Mucosa of descending colon (tissue), 3 donors: ENCODE measurements around the gene GPA33. TPM values are rescaled to one million over a fixed set of nuclear protein-coding genes. Genes with fewer than 3 reads are reported as not detected.
A peak's percentile ranks its signal among the peaks of the same experiment; 100 is the strongest.

Experiments
- ATAC-seq: fragments of 200-7000 bp; cut with Tn5 transposase; one replicate; pipeline ENCODE4 v1.9.1; 2020; ENCODE audit warnings: mild to moderate bottlenecking, moderate library complexity
- DNase-seq, 3 donors: peaks; one replicate each; pipeline ENCODE4 v3.0.0-alpha.2; 2020
- H3K36me3 ChIP-seq: fragments of 200-600 bp; one replicate; pipeline ENCODE4 v1.8.0; 2021; ENCODE audit warnings: low read depth, mild to moderate bottlenecking
- H3K4me1 ChIP-seq: fragments of 200-600 bp; one replicate; pipeline ENCODE4 v1.8.0; 2021; ENCODE audit warnings: low read depth, mild to moderate bottlenecking
- H3K4me3 ChIP-seq: fragments of 200-600 bp; one replicate; pipeline ENCODE4 v1.8.0; 2021; ENCODE audit warnings: mild to moderate bottlenecking
- H3K9me3 ChIP-seq: fragments of 200-600 bp; one replicate; pipeline ENCODE4 v1.8.0; 2021; ENCODE audit warnings: mild to moderate bottlenecking
- CTCF ChIP-seq: fragments of 200-600 bp; IDR thresholded peaks from one replicate; pipeline ENCODE4 v1.8.0; 2022; ENCODE audit warnings: antibody characterized with exemption, mild to moderate bottlenecking
- intact Hi-C, 2 donors: fragments of 100-400 bp; cut with DNase I in 1 of 2; cut with micrococcal nuclease in 1 of 2; formaldehyde crosslinking; loops; one replicate each; pipeline versions ENCODE4 v1.11.0 to v1.11.1; 2022; cut with DNase I, micrococcal nuclease
- total RNA-seq, 3 donors: library from RNA; stranded (reverse); fragmentation: NEBNext Ultra II Directional in 2 of 3; extraction: Animal tissue kit (Norgen Biotek cat#: 25700) in 2 of 3; gene quantifications; one replicate each; pipeline versions ENCODE4 v1.2.1 to v1.2.4, GENCODE V29; 2021 to 2023
- donor health status: DM: no; HTN: no; CAD: no; lungs with moderate emphysema.
- donor health status: DM: no; HTN: no; CAD: no.
- donor health status: DM: no; HTN: yes; CAD: no.

The GPA33 gene
- total RNA-seq, 3 donors from 2014 or later: 221 to 764 (median 482) TPM

- H3K36me3 ChIP-seq: no peaks in the 10 kb centered on the region
- TF ChIP-seq CTCF: no peak
- ATAC-seq (no peak), DNase-seq (no peak)
- intact Hi-C loops: no loop called here
- no peaks in the 10 kb centered on the region for H3K9me3 ChIP-seq
- no peak overlapping the region for H3K4me3 ChIP-seq
- H3K4me1 ChIP-seq: peaks cover 6% of the 10 kb centered on the region
These were observed 18.9 kb downstream of the GPA33 start for GRCh38 chr1:167071286-167071685.

- no peaks in the 10 kb centered on the region for H3K36me3 ChIP-seq
- H3K4me1 ChIP-seq: peaks cover 17% of the 10 kb centered on the region
- intact Hi-C loops: loop anchor here (5.0 to 10.0 kb wide), 4 partner anchors 146 to 466 kb away; no protein-coding TSS in a partner anchor
- no peak overlapping the region for H3K4me3 ChIP-seq
- DNase-seq (no peak), ATAC-seq (no peak)
- no peaks in the 10 kb centered on the region for H3K9me3 ChIP-seq
- no peak for TF ChIP-seq CTCF
These were observed 21.4 kb downstream of the GPA33 start for GRCh38 chr1:167068761-167069160.

- intact Hi-C loops: loop anchor here (5.0 to 10.0 kb wide), 4 partner anchors 147 to 467 kb away; no protein-coding TSS in a partner anchor
- peaks cover 17% of the 10 kb centered on the region for H3K4me1 ChIP-seq
These were observed 22.3 kb downstream of the GPA33 start for GRCh38 chr1:167067904-167068303.

GRCh38 chr1:167066333-167067122 is 23.6 kb downstream of the GPA33 start:
- Histone ChIP-seq H3K36me3 (no peaks in the 10 kb centered on the region), H3K4me1 (peaks cover 17% of the 10 kb centered on the region), H3K4me3 (no peak overlapping the region), H3K9me3 (no peaks in the 10 kb centered on the region)
- DNase-seq: peak; percentile 85 to 89 (median 86)
- TF ChIP-seq CTCF: peak; percentile 91
- ATAC-seq: peak; percentile 82
- intact Hi-C loops: loop anchor here (5.0 to 10.0 kb wide), 4 partner anchors 148 to 468 kb away; no protein-coding TSS in a partner anchor

More at GRCh38 chr1:167067904-167068303, 22.3 kb downstream of the GPA33 start:
- Histone ChIP-seq H3K36me3 (no peaks in the 10 kb centered on the region), H3K9me3 (no peaks in the 10 kb centered on the region), H3K4me3 (no peak overlapping the region)
- no peak for TF ChIP-seq CTCF
- ATAC-seq: no peak
- no peak for DNase-seq

- Histone ChIP-seq H3K4me3 (no peak overlapping the region), H3K9me3 (no peaks in the 10 kb centered on the region), H3K36me3 (no peaks in the 10 kb centered on the region), H3K4me1 (peaks cover 17% of the 10 kb centered on the region)
- TF ChIP-seq CTCF: no peak
- ATAC-seq (peak; percentile 95), DNase-seq (peak; percentile 81 to 86 (median 85))
- intact Hi-C loops: loop anchor here (5.0 to 10.0 kb wide), 4 partner anchors 149 to 469 kb away; no protein-coding TSS in a partner anchor
These were observed 24.7 kb downstream of the GPA33 start for GRCh38 chr1:167065471-167065870.
